Measurements from ENCODE around the gene GDPD4. TPM values are rescaled to one million over a fixed set of nuclear protein-coding genes. Genes with fewer than 3 reads are reported as not detected.
A peak's percentile ranks its signal among the peaks of the same experiment; 100 is the strongest.

GDPD4 gene
- total and polyA plus RNA-seq, 10 of the 15 experiments (the other 5 are each of a cell fraction or from before 2014, with no cell fraction given) = 0.23 TPM; not detected in 9

GRCh38 chr11:77175021-77175842 lies 126.3 kb downstream of the GDPD4 start:
- TF ChIP-seq ATF3 (IDR thresholded peaks at IDR 0.05; ENCODE audit: borderline replicate concordance, extremely low read depth, low read depth, low read length) (no peak), RELB (IDR thresholded peaks at IDR 0.05; ENCODE audit: low read depth) (no peak), BMI1 (IDR thresholded peaks at IDR 0.05; ENCODE audit: borderline replicate concordance) (no peak), ZNF384 (IDR thresholded peaks at IDR 0.05; ENCODE audit: borderline replicate concordance, low read depth, low read length) (no peak)
- Histone ChIP-seq H3K9me3 (replicated peaks; ENCODE audit: control insufficient read depth, insufficient read depth, low read length) (no peaks in the 10 kb centered on the region), H3K27me3 (replicated peaks in 1 of 2; ENCODE audit: control insufficient read depth in 2 of 2, insufficient read depth in 2 of 2, low read length in 1 of 2) (no peaks in the 10 kb centered on the region; a peak in 1 of 4 replicates), H2AFZ (ENCODE audit: control insufficient read depth, low read depth, low read length) (peak overlapping the region; percentile 31), H3K27ac (ENCODE audit: control insufficient read depth, insufficient read depth) (no peak overlapping the region), H3K4me3 (no peak overlapping the region), H3K9ac (ENCODE audit: control insufficient read depth, insufficient read depth, low read length) (no peak overlapping the region), H3K4me2 (ENCODE audit: control insufficient read depth, insufficient read depth) (no peak overlapping the region), H3K79me2 (ENCODE audit: control insufficient read depth, insufficient read depth, low read length) (no peaks in the 10 kb centered on the region), H4K20me1 (ENCODE audit: control insufficient read depth, insufficient read depth) (no peaks in the 10 kb centered on the region), H3K36me3 (ENCODE audit: control insufficient read depth in 2 of 2, insufficient read depth in 2 of 2, low read length in 1 of 2) (no peaks in the 10 kb centered on the region), H3K4me1 (ENCODE audit: control insufficient read depth, insufficient read depth, low read length) (peaks cover 7% of the 10 kb centered on the region)
- 37% methylated on average over 15 of the region's 15 CpGs for WGBS (ENCODE audit: insufficient coverage, insufficient replicate concordance, low lambda C conversion rate, missing lambda C conversion rate)
- ATAC-seq (peak; percentile 26; the same call in 2 of the 3 replicates), DNase-seq (ENCODE audit: low read depth, low spot score) (no peak), FAIRE-seq (no peak)
- ChIA-PET CTCF (interaction anchor here (0.6 kb wide), 1 partner anchor 800 kb away, joined by 3 read pairs; no protein-coding TSS in a partner anchor), SMC1A (ENCODE audit: uncharacterized antibody, unreplicated experiment) (no interaction called here), POLR2A (no interaction called here), RAD21 (ENCODE audit: unreplicated experiment) (no interaction called here)
- intact Hi-C loops (cut with micrococcal nuclease; ENCODE audit: unreplicated experiment) (no loop called here), in situ Hi-C loops (cut with MboI) (no loop called here)
- BruUV-seq (replicated peaks) = no TSS peak

Measured in GM12878 (cell line).